Spleen (tissue), 11 donors: Measurements from ENCODE around the gene PAIP2B. TPM values are rescaled to one million over a fixed set of nuclear protein-coding genes. Genes with fewer than 3 reads are reported as not detected.

Experiments used
- DNase-seq: peaks from one replicate; pipeline ENCODE4 v3.0.0-alpha.2; 2020
- H3K27ac ChIP-seq, 8 donors: fragments of 200-600 bp; sonication (generic) in 7 of 8; 1 replicate in 4 of 8; 2 replicates in 4 of 8; pipeline versions ENCODE4 v1.5.0 to v1.8.0; 2016 to 2021; ENCODE audit warnings: inconsistent platforms in 4 of 8, mild to moderate bottlenecking in 4 of 8, moderate library complexity in 1 of 8
- H3K27me3 ChIP-seq, 7 donors: fragments of 200-600 bp; sonication (generic) in 6 of 7; replicated peaks in 1 of 7; 1 replicate in 4 of 7; 2 replicates in 3 of 7; pipeline versions ENCODE4 v1.5.0 to v1.8.0; 2016 to 2021; ENCODE audit warnings: inconsistent platforms in 3 of 7, mild to moderate bottlenecking in 1 of 7
- H3K36me3 ChIP-seq, 6 donors: fragments of 200-600 bp; sonication (generic) in 5 of 6; 1 replicate in 4 of 6; 2 replicates in 2 of 6; pipeline versions ENCODE4 v1.5.0 to v1.8.0; 2016 to 2021; ENCODE audit warnings: inconsistent platforms in 2 of 6
- H3K4me1 ChIP-seq, 6 donors: fragments of 200-600 bp; sonication (generic) in 5 of 6; 1 replicate in 3 of 6; 2 replicates in 3 of 6; pipeline versions ENCODE4 v1.5.0 to v1.8.0; 2016 to 2021; ENCODE audit warnings: inconsistent platforms in 3 of 6
- H3K4me3 ChIP-seq, 8 donors: fragments of 200-600 bp; sonication (generic) in 7 of 8; 1 replicate in 4 of 8; 2 replicates in 4 of 8; pipeline versions ENCODE4 v1.5.0 to v1.8.0; 2016 to 2021; ENCODE audit warnings: inconsistent platforms in 4 of 8, mild to moderate bottlenecking in 4 of 8, moderate library complexity in 2 of 8
- H3K9me3 ChIP-seq, 8 donors: fragments of 200-600 bp; sonication (generic) in 7 of 8; 1 replicate in 4 of 8; 2 replicates in 4 of 8; pipeline versions ENCODE4 v1.5.0 to v1.8.0; 2016 to 2021; ENCODE audit warnings: inconsistent platforms in 4 of 8
- POLR2A ChIP-seq, 3 donors: fragments of 450-650 bp; IDR thresholded peaks; one replicate each; pipeline ENCODE4 v1.5.1; 2017; ENCODE audit warnings: antibody characterized with exemption in 3 of 3, mild to moderate bottlenecking in 1 of 3
- POLR2AphosphoS5 ChIP-seq, 3 donors: sonication (generic); formaldehyde crosslinking; IDR thresholded peaks; one replicate each; pipeline ENCODE4 v1.5.1; 2017; ENCODE audit warnings: antibody characterized with exemption in 3 of 3
- WGBS, 5 donors: extraction: QIAGEN DNeasy Blood & Tissue Kit in 3 of 5; methylation state at CpG; one replicate each; pipeline versions ENCODE4 v1.1.5 to v1.1.7; 2013 to 2018; 5-methylcytosine and 5-hydroxymethylcytosine counted together
- intact Hi-C: fragments of 100-400 bp; cut with DNase I; formaldehyde crosslinking; loops from one replicate; pipeline ENCODE4 v1.15.0; 2023; ENCODE audit warnings: low total_unique reads
- polyA plus RNA-seq, 3 donors: library from polyadenylated mRNA; stranded (reverse); fragments of 200-250 nt; gene quantifications; one replicate each; pipeline ENCODE4 v1.2.1, GENCODE V29; 2013
- total RNA-seq, 7 donors: library from RNA; depleted of rRNA in 3 of 7; stranded (reverse); fragments of >200 nt in 3 of 7; fragmentation: NEBNext Ultra II Directional in 4 of 7; extraction: Animal tissue kit (Norgen Biotek cat#: 25700) in 4 of 7; gene quantifications; one replicate each; pipeline versions ENCODE4 v1.1.0 to v1.2.1, GENCODE V29; 2016 to 2021
- TF ChIP-seq, protein P1 (sequence below), 11 experiments: fragments of 200-600 bp in 7 of 11; fragments of 450-650 bp in 4 of 11; sonication (generic) in 4 of 11; IDR thresholded peaks in 8 of 11; conservative IDR thresholded peaks in 3 of 11; 1 replicate in 7 of 11; 2 replicates in 4 of 11; pipeline versions ENCODE4 v1.4.0 to v1.8.0; 2016 to 2021; ENCODE audit warnings: antibody characterized with exemption in 11 of 11, inconsistent platforms in 4 of 11, mild to moderate bottlenecking in 1 of 11
- donor health status: healthy with polysubstance abuse.
- donor health status: DM: no; HTN: no; CAD: no; lungs with moderate emphysema.
- donor health status: DM: no; HTN: no; CAD: no.
- donor health status: Bipolar disorder and iron deficiency.
- donor health status: healthy.
- donor health status: DM: no; HTN: no; CAD: no.
- donor health status: DM: yes; HTN: yes; CAD: no.

PAIP2B gene
- total and polyA plus RNA-seq, 10 donors, result 0.93 to 6.9 (median 3.5) TPM

DNA sequence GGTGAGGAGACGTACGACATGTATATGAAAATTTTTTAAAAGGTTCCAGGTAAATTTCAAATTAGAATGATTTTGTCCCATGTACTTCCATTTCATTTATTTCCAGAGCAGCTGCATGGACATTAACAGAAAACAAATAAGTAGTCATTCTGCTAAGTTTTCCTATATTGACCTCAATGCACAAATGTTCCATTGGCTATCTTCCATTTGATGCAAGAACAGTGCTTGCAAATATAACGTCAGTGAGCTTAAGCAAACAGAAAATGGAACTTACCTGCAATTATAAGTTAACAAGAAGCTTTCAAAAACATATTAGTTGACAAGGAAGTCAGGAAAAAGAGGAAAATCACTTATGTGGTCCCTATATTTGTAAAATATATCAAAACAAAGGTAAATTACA lies 16.6 kb downstream of the PAIP2B start:
- Histone ChIP-seq H3K27me3 (no peaks in the 10 kb centered on the region), H3K9me3 (peaks cover 0 to 5% (median 0%) of the 10 kb centered on the region in 8 donors), H3K4me1 (no peaks in the 10 kb centered on the region), H3K36me3 (no peaks in the 10 kb centered on the region), H3K27ac (no peak overlapping the region), H3K4me3 (no peak overlapping the region)
- intact Hi-C loops, result no loop called here
- WGBS, 5 donors, result 93 to 97% (median 93%) methylated on average over 3 of the region's 3 CpGs
- TF ChIP-seq, protein P1, sequence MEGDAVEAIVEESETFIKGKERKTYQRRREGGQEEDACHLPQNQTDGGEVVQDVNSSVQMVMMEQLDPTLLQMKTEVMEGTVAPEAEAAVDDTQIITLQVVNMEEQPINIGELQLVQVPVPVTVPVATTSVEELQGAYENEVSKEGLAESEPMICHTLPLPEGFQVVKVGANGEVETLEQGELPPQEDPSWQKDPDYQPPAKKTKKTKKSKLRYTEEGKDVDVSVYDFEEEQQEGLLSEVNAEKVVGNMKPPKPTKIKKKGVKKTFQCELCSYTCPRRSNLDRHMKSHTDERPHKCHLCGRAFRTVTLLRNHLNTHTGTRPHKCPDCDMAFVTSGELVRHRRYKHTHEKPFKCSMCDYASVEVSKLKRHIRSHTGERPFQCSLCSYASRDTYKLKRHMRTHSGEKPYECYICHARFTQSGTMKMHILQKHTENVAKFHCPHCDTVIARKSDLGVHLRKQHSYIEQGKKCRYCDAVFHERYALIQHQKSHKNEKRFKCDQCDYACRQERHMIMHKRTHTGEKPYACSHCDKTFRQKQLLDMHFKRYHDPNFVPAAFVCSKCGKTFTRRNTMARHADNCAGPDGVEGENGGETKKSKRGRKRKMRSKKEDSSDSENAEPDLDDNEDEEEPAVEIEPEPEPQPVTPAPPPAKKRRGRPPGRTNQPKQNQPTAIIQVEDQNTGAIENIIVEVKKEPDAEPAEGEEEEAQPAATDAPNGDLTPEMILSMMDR (IDR thresholded peaks at IDR 0.05 in 8 of 11, conservative IDR thresholded peaks at IDR 0.05 in 3 of 11), result no peak
- no peak for TF ChIP-seq POLR2A (IDR thresholded peaks at IDR 0.05)
- TF ChIP-seq POLR2AphosphoS5 (IDR thresholded peaks at IDR 0.05), result no peak
- no peak for DNase-seq

DNA sequence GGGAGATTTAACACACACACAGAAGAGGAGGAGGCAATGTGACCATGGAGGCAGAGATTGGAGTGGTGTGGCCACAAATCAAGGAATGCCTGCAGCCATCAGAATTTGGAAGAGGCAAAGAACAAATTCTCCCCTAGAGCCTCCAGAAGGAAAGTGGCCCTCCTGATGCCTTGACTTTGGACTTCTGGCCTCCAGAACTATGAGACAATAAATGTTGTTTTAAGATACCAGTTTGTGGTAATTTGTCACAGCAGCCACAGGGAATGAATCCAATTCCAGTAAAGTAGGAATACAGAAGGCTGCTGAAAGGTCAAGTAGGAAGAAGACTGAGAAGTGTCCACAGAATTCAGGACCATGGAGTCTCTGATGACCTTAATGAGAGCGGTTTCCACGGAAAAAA lies 18.1 kb downstream of the PAIP2B start:
- WGBS, 5 donors, result 44 to 79% (median 48%) methylated on average over 2 of the region's 2 CpGs
- Histone ChIP-seq H3K27ac (no peak overlapping the region), H3K4me1 (no peaks in the 10 kb centered on the region), H3K36me3 (no peaks in the 10 kb centered on the region), H3K9me3 (peaks cover 0 to 5% (median 0%) of the 10 kb centered on the region in 8 donors), H3K27me3 (no peaks in the 10 kb centered on the region), H3K4me3 (no peak overlapping the region)
- no peak for DNase-seq
- TF ChIP-seq, protein P1 (IDR thresholded peaks at IDR 0.05 in 8 of 11, conservative IDR thresholded peaks at IDR 0.05 in 3 of 11), result no peak
- TF ChIP-seq POLR2AphosphoS5 (IDR thresholded peaks at IDR 0.05), result no peak
- TF ChIP-seq POLR2A (IDR thresholded peaks at IDR 0.05), result no peak
- intact Hi-C loops, result no loop called here

DNA sequence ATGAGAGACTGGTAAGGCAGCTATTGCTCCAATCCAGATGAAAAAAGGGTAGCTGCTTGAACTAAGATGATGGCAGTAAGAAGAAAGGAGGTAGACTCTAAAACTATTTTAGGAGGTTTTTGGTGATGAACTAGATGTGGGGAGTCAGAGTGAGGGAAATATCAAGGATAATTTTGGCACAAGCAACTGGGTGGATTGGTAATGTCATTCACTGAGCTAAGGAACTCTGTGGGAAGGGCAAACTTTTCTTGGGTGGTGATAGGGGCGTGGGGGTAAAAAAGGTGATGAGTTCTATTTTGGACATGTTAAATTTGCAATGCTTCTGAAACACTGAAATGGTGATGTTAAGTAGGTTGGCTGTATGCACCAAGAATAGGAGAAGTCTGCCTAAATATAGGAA lies 19.3 kb downstream of the PAIP2B start:
- 79 to 92% (median 85%) methylated on average over 1 of the region's 1 CpG for WGBS, 5 donors
- TF ChIP-seq POLR2AphosphoS5 (IDR thresholded peaks at IDR 0.05) (no peak), POLR2A (IDR thresholded peaks at IDR 0.05) (no peak)
- TF ChIP-seq, protein P1 (IDR thresholded peaks at IDR 0.05 in 8 of 11, conservative IDR thresholded peaks at IDR 0.05 in 3 of 11), result no peak
- H3K27ac ChIP-seq, result no peak overlapping the region
- DNase-seq, result no peak
- peaks cover 0 to 5% (median 0%) of the 10 kb centered on the region in 8 donors for H3K9me3 ChIP-seq
- H3K4me1 ChIP-seq, result no peaks in the 10 kb centered on the region
- no peak overlapping the region for H3K4me3 ChIP-seq
- no peaks in the 10 kb centered on the region for H3K27me3 ChIP-seq
- intact Hi-C loops, result no loop called here
- H3K36me3 ChIP-seq, result no peaks in the 10 kb centered on the region

DNA sequence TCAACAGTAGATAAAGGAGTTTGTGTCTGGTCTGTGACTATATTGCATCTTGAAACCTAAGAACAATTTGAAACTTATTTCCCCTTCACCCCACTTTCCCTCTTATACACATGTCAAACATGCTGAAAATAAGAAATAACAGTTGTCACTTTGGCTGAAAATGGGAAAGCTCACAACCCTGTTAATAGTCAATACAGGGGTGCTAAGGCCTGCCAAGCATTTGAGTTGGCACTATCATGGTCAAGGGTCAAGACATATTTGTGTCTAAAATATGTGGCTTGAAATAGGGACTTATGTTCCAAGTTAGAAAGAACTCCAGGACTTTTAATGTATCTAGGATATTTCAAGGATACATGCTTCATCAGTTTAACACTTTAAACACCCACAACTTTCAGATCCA lies 20.6 kb downstream of the PAIP2B start:
- DNase-seq, result no peak
- no peaks in the 10 kb centered on the region for H3K4me1 ChIP-seq
- peaks cover 0 to 11% (median 7%) of the 10 kb centered on the region in 6 donors for H3K36me3 ChIP-seq
- peaks cover 0 to 5% (median 0%) of the 10 kb centered on the region in 8 donors for H3K9me3 ChIP-seq
- H3K27me3 ChIP-seq, result no peaks in the 10 kb centered on the region
- no peak overlapping the region for H3K27ac ChIP-seq
- no peak overlapping the region for H3K4me3 ChIP-seq
- intact Hi-C loops, result no loop called here
- TF ChIP-seq POLR2AphosphoS5 (IDR thresholded peaks at IDR 0.05), result no peak
- TF ChIP-seq, protein P1 (IDR thresholded peaks at IDR 0.05 in 8 of 11, conservative IDR thresholded peaks at IDR 0.05 in 3 of 11), result no peak
- no peak for TF ChIP-seq POLR2A (IDR thresholded peaks at IDR 0.05)
